Measurements from ENCODE around the gene NUDT8. TPM values are rescaled to one million over a fixed set of nuclear protein-coding genes. Genes with fewer than 3 reads are reported as not detected.

Gene NUDT8
- total RNA-seq, 1 donor from 2014 or later, result 5.2 TPM

- no peak overlapping the region for H3K9ac ChIP-seq (ENCODE audit: low read depth in 1 of 3, low read length in 3 of 3)
- no peak overlapping the region for H3K27ac ChIP-seq (ENCODE audit: low read depth, low read length)
- peaks cover 10 to 19% (median 13%) of the 10 kb centered on the region in 3 donors for H3K36me3 ChIP-seq (ENCODE audit: control insufficient read depth in 3 of 3, insufficient read depth in 3 of 3, low read length in 3 of 3)
- H3K9me3 ChIP-seq (ENCODE audit: control insufficient read depth in 3 of 3, low read length in 3 of 3), result no peaks in the 10 kb centered on the region
- peaks cover 11 to 21% (median 19%) of the 10 kb centered on the region in 3 donors for H3K27me3 ChIP-seq (ENCODE audit: control insufficient read depth in 3 of 3, insufficient read depth in 3 of 3, low read length in 3 of 3)
- no peak overlapping the region for H3K4me3 ChIP-seq (ENCODE audit: low read length in 3 of 3)
- H3K4me1 ChIP-seq (ENCODE audit: control insufficient read depth in 3 of 3, insufficient read depth in 3 of 3, low read length in 3 of 3), result peaks cover 7 to 28% (median 10%) of the 10 kb centered on the region in 3 donors
Measured at GRCh38 chr11:67616431-67617242, 13.1 kb downstream of the NUDT8 start.

GRCh38 chr11:67615728-67616430, 13.9 kb downstream of the NUDT8 start:
- Histone ChIP-seq H3K36me3 (ENCODE audit: control insufficient read depth in 3 of 3, insufficient read depth in 3 of 3, low read length in 3 of 3) (peaks cover 18 to 26% (median 19%) of the 10 kb centered on the region in 3 donors), H3K4me3 (ENCODE audit: low read length in 3 of 3) (peak overlapping the region in 1 of 3 donors; percentile 13), H3K27me3 (ENCODE audit: control insufficient read depth in 3 of 3, insufficient read depth in 3 of 3, low read length in 3 of 3) (peaks cover 11 to 21% (median 19%) of the 10 kb centered on the region in 3 donors), H3K9me3 (ENCODE audit: control insufficient read depth in 3 of 3, low read length in 3 of 3) (no peaks in the 10 kb centered on the region), H3K4me1 (ENCODE audit: control insufficient read depth in 3 of 3, insufficient read depth in 3 of 3, low read length in 3 of 3) (peaks cover 7 to 28% (median 10%) of the 10 kb centered on the region in 3 donors), H3K9ac (ENCODE audit: low read depth in 1 of 3, low read length in 3 of 3) (peak overlapping the region in 1 of 3 donors; percentile 16), H3K27ac (ENCODE audit: low read depth, low read length) (no peak overlapping the region)

GRCh38 chr11:67614730-67615714, 14.7 kb downstream of the NUDT8 start:
- peaks cover 11 to 21% (median 19%) of the 10 kb centered on the region in 3 donors for H3K27me3 ChIP-seq (ENCODE audit: control insufficient read depth in 3 of 3, insufficient read depth in 3 of 3, low read length in 3 of 3)
- peak overlapping the region in 1 of 3 donors; percentile 64 for H3K9ac ChIP-seq (ENCODE audit: low read depth in 1 of 3, low read length in 3 of 3)
- H3K9me3 ChIP-seq (ENCODE audit: control insufficient read depth in 3 of 3, low read length in 3 of 3), result no peaks in the 10 kb centered on the region
- H3K27ac ChIP-seq (ENCODE audit: low read depth, low read length), result no peak overlapping the region
- peaks cover 25 to 35% (median 26%) of the 10 kb centered on the region in 3 donors for H3K36me3 ChIP-seq (ENCODE audit: control insufficient read depth in 3 of 3, insufficient read depth in 3 of 3, low read length in 3 of 3)
- no peak overlapping the region for H3K4me3 ChIP-seq (ENCODE audit: low read length in 3 of 3)
- H3K4me1 ChIP-seq (ENCODE audit: control insufficient read depth in 3 of 3, insufficient read depth in 3 of 3, low read length in 3 of 3), result peaks cover 7 to 28% (median 10%) of the 10 kb centered on the region in 3 donors

- H3K9me3 ChIP-seq (ENCODE audit: control insufficient read depth in 3 of 3, low read length in 3 of 3), result no peaks in the 10 kb centered on the region
- H3K4me3 ChIP-seq (ENCODE audit: low read length in 3 of 3), result peak overlapping the region; percentile 40 to 63 (median 61)
- H3K9ac ChIP-seq (ENCODE audit: low read depth in 1 of 3, low read length in 3 of 3), result peak overlapping the region in 2 of 3 donors; percentile 43 to 64
- peaks cover 9 to 28% (median 10%) of the 10 kb centered on the region in 3 donors for H3K4me1 ChIP-seq (ENCODE audit: control insufficient read depth in 3 of 3, insufficient read depth in 3 of 3, low read length in 3 of 3)
- no peak overlapping the region for H3K27ac ChIP-seq (ENCODE audit: low read depth, low read length)
- peaks cover 11 to 21% (median 19%) of the 10 kb centered on the region in 3 donors for H3K27me3 ChIP-seq (ENCODE audit: control insufficient read depth in 3 of 3, insufficient read depth in 3 of 3, low read length in 3 of 3)
- H3K36me3 ChIP-seq (ENCODE audit: control insufficient read depth in 3 of 3, insufficient read depth in 3 of 3, low read length in 3 of 3), result peaks cover 31 to 43% (median 32%) of the 10 kb centered on the region in 3 donors
Measured at GRCh38 chr11:67613960-67614715, 15.6 kb downstream of the NUDT8 start.

DNA sequence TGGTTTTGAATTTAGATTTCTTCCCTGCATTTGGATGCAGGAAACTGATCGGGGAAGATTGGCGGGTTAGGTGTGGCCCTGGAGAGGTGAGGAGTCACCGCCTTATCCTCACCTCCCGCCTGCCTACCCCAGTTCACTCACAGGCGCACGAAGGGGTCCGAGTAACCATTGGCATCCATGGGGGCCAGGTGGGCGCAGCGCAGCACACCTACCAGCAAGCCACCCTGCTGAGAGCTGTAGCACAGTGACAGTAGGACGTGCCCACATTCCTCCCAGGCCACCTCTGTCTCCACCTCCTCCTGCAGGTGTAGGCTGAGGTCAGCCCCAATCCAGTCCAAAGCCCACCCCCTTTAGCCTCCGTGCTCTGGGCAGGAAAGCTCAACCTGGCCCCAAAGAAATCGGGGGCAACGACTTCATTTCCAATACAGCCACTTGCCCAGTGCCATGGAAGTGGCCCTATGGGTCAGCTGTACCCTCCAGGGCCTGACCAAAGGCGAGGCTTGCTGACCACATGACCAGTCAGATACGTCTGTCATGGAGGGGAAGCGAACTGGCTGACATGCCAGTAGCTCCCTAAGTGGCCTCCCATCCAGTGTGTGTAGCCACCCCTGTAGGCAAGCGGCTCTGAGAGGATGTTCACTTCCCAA, 16.3 kb downstream of the NUDT8 start:
- Histone ChIP-seq H3K27me3 (ENCODE audit: control insufficient read depth in 3 of 3, insufficient read depth in 3 of 3, low read length in 3 of 3) (peaks cover 11 to 21% (median 19%) of the 10 kb centered on the region in 3 donors), H3K36me3 (ENCODE audit: control insufficient read depth in 3 of 3, insufficient read depth in 3 of 3, low read length in 3 of 3) (peaks cover 37 to 49% (median 39%) of the 10 kb centered on the region in 3 donors), H3K4me1 (ENCODE audit: control insufficient read depth in 3 of 3, insufficient read depth in 3 of 3, low read length in 3 of 3) (peaks cover 10 to 31% (median 10%) of the 10 kb centered on the region in 3 donors), H3K9me3 (ENCODE audit: control insufficient read depth in 3 of 3, low read length in 3 of 3) (no peaks in the 10 kb centered on the region), H3K9ac (ENCODE audit: low read depth in 1 of 3, low read length in 3 of 3) (peak overlapping the region in 1 of 3 donors; percentile 64), H3K4me3 (ENCODE audit: low read length in 3 of 3) (peak overlapping the region; percentile 40 to 63 (median 61)), H3K27ac (ENCODE audit: low read depth, low read length) (no peak overlapping the region)

GRCh38 chr11:67612751-67613150, 17.0 kb downstream of the NUDT8 start:
- Histone ChIP-seq H3K4me3 (ENCODE audit: low read length in 3 of 3) (no peak overlapping the region), H3K36me3 (ENCODE audit: control insufficient read depth in 3 of 3, insufficient read depth in 3 of 3, low read length in 3 of 3) (peaks cover 40 to 54% (median 42%) of the 10 kb centered on the region in 3 donors), H3K9ac (ENCODE audit: low read depth in 1 of 3, low read length in 3 of 3) (no peak overlapping the region), H3K4me1 (ENCODE audit: control insufficient read depth in 3 of 3, insufficient read depth in 3 of 3, low read length in 3 of 3) (peaks cover 13 to 38% (median 17%) of the 10 kb centered on the region in 3 donors), H3K9me3 (ENCODE audit: control insufficient read depth in 3 of 3, low read length in 3 of 3) (no peaks in the 10 kb centered on the region), H3K27me3 (ENCODE audit: control insufficient read depth in 3 of 3, insufficient read depth in 3 of 3, low read length in 3 of 3) (peaks cover 11 to 21% (median 19%) of the 10 kb centered on the region in 3 donors), H3K27ac (ENCODE audit: low read depth, low read length) (no peak overlapping the region)

- H3K36me3 ChIP-seq (ENCODE audit: control insufficient read depth in 3 of 3, insufficient read depth in 3 of 3, low read length in 3 of 3), result peaks cover 40 to 54% (median 42%) of the 10 kb centered on the region in 3 donors
Measured at GRCh38 chr11:67611704-67612587, 17.8 kb downstream of the NUDT8 start.

DNA sequence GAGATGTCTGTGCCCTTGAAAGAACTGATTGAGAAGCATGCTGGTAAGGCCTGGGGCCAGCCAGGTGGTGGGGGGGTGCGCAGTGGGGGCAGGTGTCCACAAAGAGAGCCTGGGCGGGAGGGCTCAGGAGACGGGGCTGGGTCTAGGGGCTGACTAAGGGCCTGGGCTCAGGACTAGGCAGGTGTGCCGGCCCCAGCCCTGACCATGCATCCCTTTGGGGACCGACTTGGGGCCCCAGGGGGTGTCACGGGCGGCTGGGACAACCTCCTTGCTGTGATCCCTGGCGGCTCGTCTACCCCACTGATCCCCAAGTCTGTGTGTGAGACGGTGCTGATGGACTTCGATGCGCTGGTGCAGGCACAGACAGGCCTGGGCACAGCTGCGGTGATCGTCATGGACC, 18.6 kb downstream of the NUDT8 start:
- no peaks in the 10 kb centered on the region for H3K9me3 ChIP-seq (ENCODE audit: control insufficient read depth in 3 of 3, low read length in 3 of 3)
- peaks cover 8 to 17% (median 16%) of the 10 kb centered on the region in 3 donors for H3K27me3 ChIP-seq (ENCODE audit: control insufficient read depth in 3 of 3, insufficient read depth in 3 of 3, low read length in 3 of 3)
- H3K27ac ChIP-seq (ENCODE audit: low read depth, low read length), result no peak overlapping the region
- H3K9ac ChIP-seq (ENCODE audit: low read depth in 1 of 3, low read length in 3 of 3), result no peak overlapping the region
- peaks cover 22 to 50% (median 28%) of the 10 kb centered on the region in 3 donors for H3K4me1 ChIP-seq (ENCODE audit: control insufficient read depth in 3 of 3, insufficient read depth in 3 of 3, low read length in 3 of 3)
- peaks cover 40 to 54% (median 42%) of the 10 kb centered on the region in 3 donors for H3K36me3 ChIP-seq (ENCODE audit: control insufficient read depth in 3 of 3, insufficient read depth in 3 of 3, low read length in 3 of 3)
- no peak overlapping the region for H3K4me3 ChIP-seq (ENCODE audit: low read length in 3 of 3)

More at GRCh38 chr11:67611704-67612587, 17.8 kb downstream of the NUDT8 start:
- no peak overlapping the region for H3K27ac ChIP-seq (ENCODE audit: low read depth, low read length)
- H3K9ac ChIP-seq (ENCODE audit: low read depth in 1 of 3, low read length in 3 of 3), result no peak overlapping the region
- no peak overlapping the region for H3K4me3 ChIP-seq (ENCODE audit: low read length in 3 of 3)
- peaks cover 11 to 21% (median 19%) of the 10 kb centered on the region in 3 donors for H3K27me3 ChIP-seq (ENCODE audit: control insufficient read depth in 3 of 3, insufficient read depth in 3 of 3, low read length in 3 of 3)
- H3K4me1 ChIP-seq (ENCODE audit: control insufficient read depth in 3 of 3, insufficient read depth in 3 of 3, low read length in 3 of 3), result peaks cover 20 to 45% (median 24%) of the 10 kb centered on the region in 3 donors
- no peaks in the 10 kb centered on the region for H3K9me3 ChIP-seq (ENCODE audit: control insufficient read depth in 3 of 3, low read length in 3 of 3)
